ENCODE data around the gene NALF2. TPM values are rescaled to one million over a fixed set of nuclear protein-coding genes. Genes with fewer than 3 reads are reported as not detected.

Gene NALF2
- total RNA-seq, 1 experiment from 2014 or later, result not detected

GRCh38 chrX:69504626-69505612, 793 bp downstream of the NALF2 start:
- H3K4me2 ChIP-seq, result no peak overlapping the region
- ChIA-PET POLR2A (ENCODE audit: unreplicated experiment) (no interaction called here), CTCF (no interaction called here)
- H3K27ac ChIP-seq, result no peak overlapping the region
- H3K4me3 ChIP-seq, result no peak overlapping the region
- H3K9me3 ChIP-seq (ENCODE audit: insufficient read depth, low read depth), result no peaks in the 10 kb centered on the region
- intact Hi-C loops (cut with micrococcal nuclease; ENCODE audit: unreplicated experiment), result no loop called here
- no peaks in the 10 kb centered on the region for H3K79me2 ChIP-seq (ENCODE audit: low read depth)
- no peaks in the 10 kb centered on the region for H4K20me1 ChIP-seq (ENCODE audit: insufficient read depth)
- TF ChIP-seq EZH2 (IDR thresholded peaks at IDR 0.05; ENCODE audit: low read depth) (no peak), CTCF (conservative IDR thresholded peaks at IDR 0.05) (no peak)
- H3K9me2 ChIP-seq (ENCODE audit: insufficient read depth), result no peaks in the 10 kb centered on the region
- BruUV-seq (replicated peaks), result no TSS peak
- no peaks in the 10 kb centered on the region for H3F3A ChIP-seq (ENCODE audit: insufficient read depth, low read depth)
- H3K27me3 ChIP-seq (ENCODE audit: insufficient read depth, low read depth), result no peaks in the 10 kb centered on the region
- no peaks in the 10 kb centered on the region for H3K4me1 ChIP-seq (replicated peaks; ENCODE audit: insufficient read depth)
- no peak for DNase-seq
- H2AFZ ChIP-seq, result no peak overlapping the region
- no peaks in the 10 kb centered on the region for H3K36me3 ChIP-seq (ENCODE audit: low read depth)

- intact Hi-C loops (cut with micrococcal nuclease; ENCODE audit: unreplicated experiment), result no loop called here
- CTCF ChIA-PET, result no interaction called here
- Histone ChIP-seq H3K4me2 (no peak overlapping the region), H3K79me2 (ENCODE audit: low read depth) (no peaks in the 10 kb centered on the region), H3K27ac (no peak overlapping the region), H3K9me3 (ENCODE audit: insufficient read depth, low read depth) (no peaks in the 10 kb centered on the region), H3K27me3 (ENCODE audit: insufficient read depth, low read depth) (no peaks in the 10 kb centered on the region), H2AFZ (no peak overlapping the region), H3K4me3 (no peak overlapping the region), H3F3A (ENCODE audit: insufficient read depth, low read depth) (no peaks in the 10 kb centered on the region), H3K9me2 (ENCODE audit: insufficient read depth) (no peaks in the 10 kb centered on the region), H4K20me1 (ENCODE audit: insufficient read depth) (no peaks in the 10 kb centered on the region), H3K36me3 (ENCODE audit: low read depth) (no peaks in the 10 kb centered on the region), H3K4me1 (replicated peaks; ENCODE audit: insufficient read depth) (no peaks in the 10 kb centered on the region)
- no peak for DNase-seq
- TF ChIP-seq EZH2 (IDR thresholded peaks at IDR 0.05; ENCODE audit: low read depth) (no peak), CTCF (conservative IDR thresholded peaks at IDR 0.05) (no peak)
- no TSS peak for BruUV-seq (replicated peaks)
- POLR2A ChIA-PET (ENCODE audit: unreplicated experiment), result no interaction called here
These were observed 1.9 kb downstream of the NALF2 start for GRCh38 chrX:69505772-69506616.

- CTCF ChIA-PET, result no interaction called here
- intact Hi-C loops (cut with micrococcal nuclease; ENCODE audit: unreplicated experiment), result no loop called here
- BruUV-seq (replicated peaks), result no TSS peak
These were observed 2.7 kb downstream of the NALF2 start for GRCh38 chrX:69506617-69507499.

More at GRCh38 chrX:69506617-69507499, 2.7 kb downstream of the NALF2 start:
- Histone ChIP-seq H2AFZ (no peak overlapping the region), H3K9me3 (ENCODE audit: insufficient read depth, low read depth) (no peaks in the 10 kb centered on the region), H3K4me1 (replicated peaks; ENCODE audit: insufficient read depth) (no peaks in the 10 kb centered on the region), H3K27me3 (ENCODE audit: insufficient read depth, low read depth) (no peaks in the 10 kb centered on the region), H3K9me2 (ENCODE audit: insufficient read depth) (no peaks in the 10 kb centered on the region), H3K4me3 (no peak overlapping the region), H3K27ac (no peak overlapping the region), H3K4me2 (no peak overlapping the region), H3K36me3 (ENCODE audit: low read depth) (no peaks in the 10 kb centered on the region), H3F3A (ENCODE audit: insufficient read depth, low read depth) (no peaks in the 10 kb centered on the region), H4K20me1 (ENCODE audit: insufficient read depth) (no peaks in the 10 kb centered on the region), H3K79me2 (ENCODE audit: low read depth) (no peaks in the 10 kb centered on the region)
- POLR2A ChIA-PET (ENCODE audit: unreplicated experiment), result no interaction called here
- no peak for TF ChIP-seq CTCF (conservative IDR thresholded peaks at IDR 0.05)
- no peak for TF ChIP-seq EZH2 (IDR thresholded peaks at IDR 0.05; ENCODE audit: low read depth)
- DNase-seq, result no peak

Measured in PC-9 (cell line).